Right lobe of liver (tissue), 4 donors: Measurements from ENCODE around the gene ZFAND3.

Experiments used
- CTCF ChIP-seq, 4 donors: fragments of 200-600 bp in 3 of 4; fragments of 450-650 bp in 1 of 4; IDR thresholded peaks; one replicate each; pipeline versions ENCODE4 v1.5.1 to v1.8.0; 2016 to 2022; ENCODE audit warnings: antibody characterized with exemption in 4 of 4, mild to moderate bottlenecking in 2 of 4
- POLR2A ChIP-seq: fragments of 450-650 bp; IDR thresholded peaks from one replicate; pipeline ENCODE4 v1.6.1; 2017; ENCODE audit warnings: antibody characterized with exemption, mild to moderate bottlenecking
- donor health status: DM: no; HTN: no; CAD: no.
- donor health status: DM: no; HTN: no; CAD: no.
- donor health status: DM: no; HTN: yes; CAD: no.

GRCh38 chr6:38153076-38153797 lies 333.7 kb downstream of the ZFAND3 start:
- TF ChIP-seq CTCF (IDR thresholded peaks at IDR 0.05): no peak
- TF ChIP-seq POLR2A: no peak
